Measurements from ENCODE around the gene CD47.

CD47 gene

GRCh38 chr3:108046247-108046646, 44.6 kb downstream of the CD47 start:
- Histone ChIP-seq H3K27ac (ENCODE audit: low read depth, low read length) (no peak overlapping the region), H3K9me3 (ENCODE audit: control insufficient read depth, insufficient read depth, low read depth, low read length) (no peaks in the 10 kb centered on the region), H3K36me3 (ENCODE audit: control insufficient read depth, insufficient read depth, low read length) (no peaks in the 10 kb centered on the region), H3K9ac (ENCODE audit: low read length) (no peak overlapping the region), H3K4me3 (ENCODE audit: low read depth, low read length) (no peak overlapping the region), H3K4me1 (ENCODE audit: control insufficient read depth, insufficient read depth, low read length) (peaks cover 3% of the 10 kb centered on the region; the same call in 1 of the 2 replicates), H3K27me3 (ENCODE audit: control insufficient read depth, insufficient read depth, low read length) (no peaks in the 10 kb centered on the region)

GRCh38 chr3:108044699-108045098, 46.1 kb downstream of the CD47 start:
- Histone ChIP-seq H3K9me3 (ENCODE audit: control insufficient read depth, insufficient read depth, low read depth, low read length) (no peaks in the 10 kb centered on the region), H3K36me3 (ENCODE audit: control insufficient read depth, insufficient read depth, low read length) (no peaks in the 10 kb centered on the region), H3K9ac (ENCODE audit: low read length) (no peak overlapping the region), H3K27me3 (ENCODE audit: control insufficient read depth, insufficient read depth, low read length) (no peaks in the 10 kb centered on the region), H3K4me1 (ENCODE audit: control insufficient read depth, insufficient read depth, low read length) (peaks cover 3% of the 10 kb centered on the region; the same call in 1 of the 2 replicates), H3K27ac (ENCODE audit: low read depth, low read length) (no peak overlapping the region), H3K4me3 (ENCODE audit: low read depth, low read length) (no peak overlapping the region)

- H3K4me1 ChIP-seq (ENCODE audit: control insufficient read depth, insufficient read depth, low read length), result peaks cover 3% of the 10 kb centered on the region; the same call in 1 of the 2 replicates
- no peak overlapping the region for H3K9ac ChIP-seq (ENCODE audit: low read length)
- H3K27ac ChIP-seq (ENCODE audit: low read depth, low read length), result no peak overlapping the region
- no peaks in the 10 kb centered on the region for H3K36me3 ChIP-seq (ENCODE audit: control insufficient read depth, insufficient read depth, low read length)
- no peaks in the 10 kb centered on the region for H3K9me3 ChIP-seq (ENCODE audit: control insufficient read depth, insufficient read depth, low read depth, low read length)
- no peak overlapping the region for H3K4me3 ChIP-seq (ENCODE audit: low read depth, low read length)
- no peaks in the 10 kb centered on the region for H3K27me3 ChIP-seq (ENCODE audit: control insufficient read depth, insufficient read depth, low read length)
Measured at GRCh38 chr3:108042300-108042699, 48.5 kb downstream of the CD47 start.

- no peaks in the 10 kb centered on the region for H3K27me3 ChIP-seq (ENCODE audit: control insufficient read depth, insufficient read depth, low read length)
Measured at GRCh38 chr3:108041253-108041652, 49.6 kb downstream of the CD47 start.

GRCh38 chr3:108037770-108038169, 53.1 kb downstream of the CD47 start:
- Histone ChIP-seq H3K4me3 (ENCODE audit: low read depth, low read length) (no peak overlapping the region), H3K4me1 (ENCODE audit: control insufficient read depth, insufficient read depth, low read length) (no peaks in the 10 kb centered on the region), H3K27ac (ENCODE audit: low read depth, low read length) (no peak overlapping the region), H3K9ac (ENCODE audit: low read length) (no peak overlapping the region), H3K36me3 (ENCODE audit: control insufficient read depth, insufficient read depth, low read length) (no peaks in the 10 kb centered on the region), H3K9me3 (ENCODE audit: control insufficient read depth, insufficient read depth, low read depth, low read length) (no peaks in the 10 kb centered on the region), H3K27me3 (ENCODE audit: control insufficient read depth, insufficient read depth, low read length) (no peaks in the 10 kb centered on the region)

More at GRCh38 chr3:108041253-108041652, 49.6 kb downstream of the CD47 start:
- no peak overlapping the region for H3K27ac ChIP-seq (ENCODE audit: low read depth, low read length)
- no peak overlapping the region for H3K4me3 ChIP-seq (ENCODE audit: low read depth, low read length)
- H3K9ac ChIP-seq (ENCODE audit: low read length), result no peak overlapping the region
- H3K4me1 ChIP-seq (ENCODE audit: control insufficient read depth, insufficient read depth, low read length), result peaks cover 3% of the 10 kb centered on the region; the same call in 1 of the 2 replicates
- H3K36me3 ChIP-seq (ENCODE audit: control insufficient read depth, insufficient read depth, low read length), result no peaks in the 10 kb centered on the region
- H3K9me3 ChIP-seq (ENCODE audit: control insufficient read depth, insufficient read depth, low read depth, low read length), result no peaks in the 10 kb centered on the region

- no peak overlapping the region for H3K9ac ChIP-seq (ENCODE audit: low read length)
- H3K4me3 ChIP-seq (ENCODE audit: low read depth, low read length), result no peak overlapping the region
- H3K27ac ChIP-seq (ENCODE audit: low read depth, low read length), result no peak overlapping the region
- H3K36me3 ChIP-seq (ENCODE audit: control insufficient read depth, insufficient read depth, low read length), result no peaks in the 10 kb centered on the region
- no peaks in the 10 kb centered on the region for H3K27me3 ChIP-seq (ENCODE audit: control insufficient read depth, insufficient read depth, low read length)
- no peaks in the 10 kb centered on the region for H3K4me1 ChIP-seq (ENCODE audit: control insufficient read depth, insufficient read depth, low read length)
- H3K9me3 ChIP-seq (ENCODE audit: control insufficient read depth, insufficient read depth, low read depth, low read length), result no peaks in the 10 kb centered on the region
Measured at GRCh38 chr3:108036984-108037741, 53.7 kb downstream of the CD47 start.

GRCh38 chr3:108036401-108036800, 54.4 kb downstream of the CD47 start:
- no peak overlapping the region for H3K4me3 ChIP-seq (ENCODE audit: low read depth, low read length)

GRCh38 chr3:108035751-108036150, 55.1 kb downstream of the CD47 start:
- H3K4me3 ChIP-seq (ENCODE audit: low read depth, low read length), result no peak overlapping the region
- H3K4me1 ChIP-seq (ENCODE audit: control insufficient read depth, insufficient read depth, low read length), result no peaks in the 10 kb centered on the region
- no peaks in the 10 kb centered on the region for H3K36me3 ChIP-seq (ENCODE audit: control insufficient read depth, insufficient read depth, low read length)
- H3K9ac ChIP-seq (ENCODE audit: low read length), result no peak overlapping the region
- H3K27me3 ChIP-seq (ENCODE audit: control insufficient read depth, insufficient read depth, low read length), result no peaks in the 10 kb centered on the region
- no peaks in the 10 kb centered on the region for H3K9me3 ChIP-seq (ENCODE audit: control insufficient read depth, insufficient read depth, low read depth, low read length)
- H3K27ac ChIP-seq (ENCODE audit: low read depth, low read length), result no peak overlapping the region

More at GRCh38 chr3:108036401-108036800, 54.4 kb downstream of the CD47 start:
- no peaks in the 10 kb centered on the region for H3K9me3 ChIP-seq (ENCODE audit: control insufficient read depth, insufficient read depth, low read depth, low read length)
- H3K27ac ChIP-seq (ENCODE audit: low read depth, low read length), result no peak overlapping the region
- H3K9ac ChIP-seq (ENCODE audit: low read length), result no peak overlapping the region
- no peaks in the 10 kb centered on the region for H3K4me1 ChIP-seq (ENCODE audit: control insufficient read depth, insufficient read depth, low read length)
- no peaks in the 10 kb centered on the region for H3K36me3 ChIP-seq (ENCODE audit: control insufficient read depth, insufficient read depth, low read length)
- no peaks in the 10 kb centered on the region for H3K27me3 ChIP-seq (ENCODE audit: control insufficient read depth, insufficient read depth, low read length)

GRCh38 chr3:108031895-108032294, 58.9 kb downstream of the CD47 start:
- no peak overlapping the region for H3K9ac ChIP-seq (ENCODE audit: low read length)
- H3K27ac ChIP-seq (ENCODE audit: low read depth, low read length), result no peak overlapping the region
- peaks cover 5% of the 10 kb centered on the region; the same call in 1 of the 2 replicates for H3K9me3 ChIP-seq (ENCODE audit: control insufficient read depth, insufficient read depth, low read depth, low read length)
- H3K27me3 ChIP-seq (ENCODE audit: control insufficient read depth, insufficient read depth, low read length), result no peaks in the 10 kb centered on the region
- no peaks in the 10 kb centered on the region for H3K36me3 ChIP-seq (ENCODE audit: control insufficient read depth, insufficient read depth, low read length)
- no peak overlapping the region for H3K4me3 ChIP-seq (ENCODE audit: low read depth, low read length)
- H3K4me1 ChIP-seq (ENCODE audit: control insufficient read depth, insufficient read depth, low read length), result peaks cover 4% of the 10 kb centered on the region; the same call in 1 of the 2 replicates

- no peaks in the 10 kb centered on the region for H3K27me3 ChIP-seq (ENCODE audit: control insufficient read depth, insufficient read depth, low read length)
- no peak overlapping the region for H3K9ac ChIP-seq (ENCODE audit: low read length)
- H3K9me3 ChIP-seq (ENCODE audit: control insufficient read depth, insufficient read depth, low read depth, low read length), result peaks cover 6% of the 10 kb centered on the region; the same call in 1 of the 2 replicates
- no peak overlapping the region for H3K27ac ChIP-seq (ENCODE audit: low read depth, low read length)
- H3K36me3 ChIP-seq (ENCODE audit: control insufficient read depth, insufficient read depth, low read length), result no peaks in the 10 kb centered on the region
- peaks cover 4% of the 10 kb centered on the region; the same call in 1 of the 2 replicates for H3K4me1 ChIP-seq (ENCODE audit: control insufficient read depth, insufficient read depth, low read length)
- H3K4me3 ChIP-seq (ENCODE audit: low read depth, low read length), result no peak overlapping the region
Measured at GRCh38 chr3:108030960-108031359, 59.9 kb downstream of the CD47 start.

GRCh38 chr3:108029466-108029865, 61.4 kb downstream of the CD47 start:
- Histone ChIP-seq H3K27me3 (ENCODE audit: control insufficient read depth, insufficient read depth, low read length) (no peaks in the 10 kb centered on the region), H3K4me1 (ENCODE audit: control insufficient read depth, insufficient read depth, low read length) (peaks cover 4% of the 10 kb centered on the region; the same call in 1 of the 2 replicates), H3K4me3 (ENCODE audit: low read depth, low read length) (no peak overlapping the region), H3K9me3 (ENCODE audit: control insufficient read depth, insufficient read depth, low read depth, low read length) (peaks cover 6% of the 10 kb centered on the region; the same call in 1 of the 2 replicates), H3K9ac (ENCODE audit: low read length) (no peak overlapping the region), H3K27ac (ENCODE audit: low read depth, low read length) (no peak overlapping the region), H3K36me3 (ENCODE audit: control insufficient read depth, insufficient read depth, low read length) (no peaks in the 10 kb centered on the region)

Data from HUES6 (cell line).